Caco-2 (cell line): ENCODE data around the gene RNF103. TPM values are rescaled to one million over a fixed set of nuclear protein-coding genes. Genes with fewer than 3 reads are reported as not detected.

ENCODE experiments used
- BruUV-seq: library from RNA; stranded (reverse); fragments of 400-500 nt; replicated peaks from 2 replicates; lab custom pipeline; 2021; lab: Mats Ljungman, UMichigan
- CTCF ChIA-PET: fragments of 300-600 bp; sonication (Branson Sonifier 250); formaldehyde crosslinking; loops from one replicate; lab custom pipeline; 2022; ENCODE audit warnings: antibody characterized with exemption; lab: Charles Lee
- POLR2A ChIA-PET: fragments of 300-600 bp; sonication (Branson Sonifier 250); formaldehyde crosslinking; loops from one replicate; lab custom pipeline; 2022; ENCODE audit warnings: antibody characterized with exemption; lab: Charles Lee
- DNase-seq, 2 experiments: peaks; one replicate each; pipeline versions ENCODE4 v3.0.0 to v3.0.0-alpha.2; 2020 to 2022
- H3K27me3 ChIP-seq: replicated peaks from 2 replicates; pipeline ENCODE4 v1.6.0; 2011; ENCODE audit warnings: low read length; ENCODE audit not compliant: control insufficient read depth, insufficient read depth
- H3K36me3 ChIP-seq: 2 replicates; pipeline ENCODE4 v1.5.1; 2011; ENCODE audit warnings: low read length; ENCODE audit not compliant: control insufficient read depth, insufficient read depth
- H3K4me1 ChIP-seq: fragments of 250-450 bp; sonication (Bioruptor Pico); 2 replicates; pipeline ENCODE4 v1.5.1; 2020; ENCODE audit warnings: mild to moderate bottlenecking
- H3K4me3 ChIP-seq: 2 replicates; pipeline ENCODE4 v1.5.1; 2011; ENCODE audit warnings: low read depth, mild to moderate bottlenecking, control low read depth, low read length
- H3K9me3 ChIP-seq: fragments of 250-450 bp; sonication (Bioruptor Pico); 2 replicates; pipeline ENCODE4 v1.5.1; 2020; ENCODE audit warnings: mild to moderate bottlenecking, moderate library complexity
- H3K27ac Mint-ChIP-seq: one replicate; pipeline ENCODE4 v1.8.0; 2022; ENCODE audit warnings: mixed read lengths; ENCODE audit not compliant: unreplicated experiment
- H3K27me3 Mint-ChIP-seq: one replicate; pipeline ENCODE4 v1.8.0; 2022; ENCODE audit warnings: mixed read lengths; ENCODE audit not compliant: insufficient read depth, unreplicated experiment
- H3K36me3 Mint-ChIP-seq: one replicate; pipeline ENCODE4 v1.8.0; 2022; ENCODE audit warnings: mild to moderate bottlenecking, mixed read lengths; ENCODE audit not compliant: insufficient read depth, unreplicated experiment
- H3K4me1 Mint-ChIP-seq: one replicate; pipeline ENCODE4 v1.8.0; 2022; ENCODE audit warnings: low read depth, mixed read lengths; ENCODE audit not compliant: unreplicated experiment
- H3K4me3 Mint-ChIP-seq: one replicate; pipeline ENCODE4 v1.8.0; 2022; ENCODE audit warnings: mild to moderate bottlenecking, moderate library complexity, mixed read lengths; ENCODE audit not compliant: unreplicated experiment
- H3K9me3 Mint-ChIP-seq: one replicate; pipeline ENCODE4 v1.8.0; 2022; ENCODE audit warnings: mixed read lengths; ENCODE audit not compliant: unreplicated experiment
- intact Hi-C: fragments of 100-400 bp; cut with micrococcal nuclease; formaldehyde crosslinking; loops from one replicate; pipeline ENCODE4 v1.10.0; 2022; ENCODE audit not compliant: unreplicated experiment
- total RNA-seq: library from RNA; stranded (reverse); gene quantifications from 2 replicates; pipeline ENCODE4 v1.2.3, GENCODE V29; 2022
- TF ChIP-seq, protein P1 (sequence below), 2 experiments: fragments of 200-600 bp in 1 of 2; IDR thresholded peaks; 1 replicate in 1 of 2; 2 replicates in 1 of 2; pipeline versions ENCODE4 v1.5.1 to v1.8.0; 2011 to 2022; ENCODE audit warnings: antibody characterized with exemption in 1 of 2, control low read depth in 1 of 2, inconsistent platforms in 1 of 2, low read depth in 1 of 2, low read length in 1 of 2, mild to moderate bottlenecking in 1 of 2, moderate library complexity in 1 of 2; ENCODE audit not compliant: insufficient read depth in 1 of 2, severe bottlenecking in 1 of 2, unreplicated experiment in 1 of 2

RNF103 gene
- total RNA-seq, 1 experiment from 2014 or later = 21.8 TPM

DNA sequence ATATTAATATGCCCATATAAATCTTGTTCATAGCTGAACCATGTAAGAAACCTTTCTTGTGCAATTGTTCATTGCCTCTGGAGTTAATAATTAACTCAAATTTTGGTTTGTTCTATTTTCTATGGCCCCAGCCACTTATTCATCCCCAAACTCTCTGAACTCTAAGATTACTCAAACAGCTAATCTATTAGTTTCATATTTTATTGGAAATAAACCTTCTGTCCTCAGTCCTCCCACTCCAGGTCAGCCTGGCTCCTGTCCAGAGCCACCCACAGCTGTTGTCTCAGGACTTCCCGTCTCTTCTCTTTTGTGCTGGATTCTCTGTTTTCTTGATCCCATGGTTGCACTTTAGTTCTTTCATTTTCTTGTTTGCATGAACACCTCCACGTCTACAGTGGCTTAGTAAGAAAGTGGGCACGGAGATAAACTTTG is 4.4 kb upstream of the RNF103 start:
- peaks cover 38% of the 10 kb centered on the region for H3K4me1 ChIP-seq
- Mint-ChIP-seq H3K36me3 (peaks cover 16% of the 10 kb centered on the region), H3K4me3 (no peak overlapping the region), H3K27me3 (no peaks in the 10 kb centered on the region), H3K4me1 (peaks cover 56% of the 10 kb centered on the region), H3K9me3 (no peaks in the 10 kb centered on the region), H3K27ac (peak overlapping the region; percentile 13)
- H3K9me3 ChIP-seq = no peaks in the 10 kb centered on the region
- no peak overlapping the region for H3K4me3 ChIP-seq
- ChIA-PET CTCF (interaction anchor here (0.5 kb wide), 1 partner anchor 176 kb away, joined by 3 read pairs; no protein-coding TSS in a partner anchor), POLR2A (no interaction called here)
- no peaks in the 10 kb centered on the region for H3K36me3 ChIP-seq
- no peaks in the 10 kb centered on the region for H3K27me3 ChIP-seq
- intact Hi-C loops = loop anchor here (10.0 kb wide), 2 partner anchors 133 to 233 kb away; no protein-coding TSS in a partner anchor
- no TSS peak for BruUV-seq
- DNase-seq = no peak
- TF ChIP-seq, protein P1, sequence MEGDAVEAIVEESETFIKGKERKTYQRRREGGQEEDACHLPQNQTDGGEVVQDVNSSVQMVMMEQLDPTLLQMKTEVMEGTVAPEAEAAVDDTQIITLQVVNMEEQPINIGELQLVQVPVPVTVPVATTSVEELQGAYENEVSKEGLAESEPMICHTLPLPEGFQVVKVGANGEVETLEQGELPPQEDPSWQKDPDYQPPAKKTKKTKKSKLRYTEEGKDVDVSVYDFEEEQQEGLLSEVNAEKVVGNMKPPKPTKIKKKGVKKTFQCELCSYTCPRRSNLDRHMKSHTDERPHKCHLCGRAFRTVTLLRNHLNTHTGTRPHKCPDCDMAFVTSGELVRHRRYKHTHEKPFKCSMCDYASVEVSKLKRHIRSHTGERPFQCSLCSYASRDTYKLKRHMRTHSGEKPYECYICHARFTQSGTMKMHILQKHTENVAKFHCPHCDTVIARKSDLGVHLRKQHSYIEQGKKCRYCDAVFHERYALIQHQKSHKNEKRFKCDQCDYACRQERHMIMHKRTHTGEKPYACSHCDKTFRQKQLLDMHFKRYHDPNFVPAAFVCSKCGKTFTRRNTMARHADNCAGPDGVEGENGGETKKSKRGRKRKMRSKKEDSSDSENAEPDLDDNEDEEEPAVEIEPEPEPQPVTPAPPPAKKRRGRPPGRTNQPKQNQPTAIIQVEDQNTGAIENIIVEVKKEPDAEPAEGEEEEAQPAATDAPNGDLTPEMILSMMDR (IDR thresholded peaks at IDR 0.05; ENCODE audit: insufficient read depth in 1 of 2, low read depth in 1 of 2, low read length in 1 of 2, severe bottlenecking in 1 of 2, unreplicated experiment in 1 of 2) = no peak

DNA sequence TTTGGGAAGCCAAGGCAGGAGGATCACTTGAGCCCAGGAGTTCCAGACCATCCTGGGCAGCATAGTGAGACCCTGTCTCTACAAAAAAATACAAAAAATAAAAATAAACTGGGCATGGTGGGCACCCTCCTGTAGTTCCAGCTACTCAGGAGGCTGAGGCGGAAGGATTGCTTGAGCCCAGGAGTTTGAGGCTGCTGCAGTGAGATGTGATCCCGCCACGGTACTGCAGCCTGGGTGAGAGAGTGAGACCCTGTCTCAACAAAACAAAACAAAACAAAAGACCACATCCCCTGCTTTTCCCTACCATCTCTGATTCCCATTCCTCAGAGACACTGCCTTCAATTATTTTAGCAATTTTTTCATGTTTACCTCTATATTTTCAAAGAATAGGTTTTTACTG is 3.9 kb upstream of the RNF103 start:
- H3K4me1 ChIP-seq = peaks cover 33% of the 10 kb centered on the region
- no peak overlapping the region for H3K27ac Mint-ChIP-seq
- POLR2A ChIA-PET = no interaction called here
- no peaks in the 10 kb centered on the region for H3K27me3 Mint-ChIP-seq
- no peaks in the 10 kb centered on the region for H3K27me3 ChIP-seq
- no peak overlapping the region for H3K4me3 Mint-ChIP-seq
- peaks cover 50% of the 10 kb centered on the region for H3K4me1 Mint-ChIP-seq
- TF ChIP-seq, protein P1 (IDR thresholded peaks at IDR 0.05; ENCODE audit: insufficient read depth in 1 of 2, low read depth in 1 of 2, low read length in 1 of 2, severe bottlenecking in 1 of 2, unreplicated experiment in 1 of 2) = no peak
- BruUV-seq = no TSS peak
- no peaks in the 10 kb centered on the region for H3K9me3 Mint-ChIP-seq
- H3K36me3 Mint-ChIP-seq = peaks cover 21% of the 10 kb centered on the region
- intact Hi-C loops = loop anchor here (10.0 kb wide), 2 partner anchors 133 to 233 kb away; no protein-coding TSS in a partner anchor
- no peak overlapping the region for H3K4me3 ChIP-seq
- H3K9me3 ChIP-seq = no peaks in the 10 kb centered on the region
- DNase-seq = no peak
- H3K36me3 ChIP-seq = no peaks in the 10 kb centered on the region
- CTCF ChIA-PET = no interaction called here

DNA sequence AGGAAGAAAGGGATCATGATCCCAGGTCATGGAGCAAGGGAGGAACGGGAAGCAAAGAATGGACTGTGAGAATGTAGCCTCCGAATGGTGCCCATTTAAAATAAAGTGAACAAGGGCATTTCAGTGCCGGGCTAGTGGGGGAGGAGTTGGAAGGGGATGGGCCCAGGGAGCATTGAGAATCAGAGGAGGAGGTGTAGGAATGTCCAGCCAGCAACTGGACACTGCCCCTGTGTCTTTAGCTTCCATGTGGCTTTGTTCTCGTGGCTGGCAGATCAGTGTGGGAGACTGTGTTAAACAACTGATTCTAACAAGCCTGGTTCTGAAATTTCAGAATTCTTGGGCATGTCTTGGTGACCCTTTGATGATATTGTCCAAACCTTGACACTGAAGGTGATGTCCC is 1.4 kb upstream of the RNF103 start:
- Histone ChIP-seq H3K9me3 (no peaks in the 10 kb centered on the region), H3K4me3 (no peak overlapping the region), H3K27me3 (no peaks in the 10 kb centered on the region), H3K36me3 (no peaks in the 10 kb centered on the region), H3K4me1 (peaks cover 19% of the 10 kb centered on the region)
- TF ChIP-seq, protein P1 (IDR thresholded peaks at IDR 0.05; ENCODE audit: insufficient read depth in 1 of 2, low read depth in 1 of 2, low read length in 1 of 2, severe bottlenecking in 1 of 2, unreplicated experiment in 1 of 2) = no peak
- peaks cover 36% of the 10 kb centered on the region for H3K4me1 Mint-ChIP-seq
- H3K4me3 Mint-ChIP-seq = no peak overlapping the region
- intact Hi-C loops = loop anchor here (10.0 kb wide), 2 partner anchors 130 to 230 kb away; no protein-coding TSS in a partner anchor
- H3K36me3 Mint-ChIP-seq = peaks cover 13% of the 10 kb centered on the region
- no peak for DNase-seq
- no TSS peak for BruUV-seq
- H3K9me3 Mint-ChIP-seq = no peaks in the 10 kb centered on the region
- H3K27me3 Mint-ChIP-seq = no peaks in the 10 kb centered on the region
- CTCF ChIA-PET = no interaction called here
- no peak overlapping the region for H3K27ac Mint-ChIP-seq
- POLR2A ChIA-PET = no interaction called here
